Vagina (tissue), 2 donors: Measurements from ENCODE around the gene TEX22.

Experiments used
- CTCF ChIP-seq, 3 experiments: fragments of 450-650 bp in 2 of 3; fragments of 200-600 bp in 1 of 3; sonication (generic) in 1 of 3; IDR thresholded peaks; one replicate each; pipeline ENCODE4 v1.5.1; 2017 to 2019; ENCODE audit warnings: antibody characterized with exemption in 3 of 3, mild to moderate bottlenecking in 2 of 3, moderate library complexity in 2 of 3
- POLR2A ChIP-seq, 2 donors: fragments of 450-650 bp; IDR thresholded peaks; one replicate each; pipeline ENCODE4 v1.6.1; 2017; ENCODE audit warnings: antibody characterized with exemption in 2 of 2, mild to moderate bottlenecking in 2 of 2, moderate library complexity in 2 of 2
- POLR2AphosphoS5 ChIP-seq, 2 donors: sonication (generic); formaldehyde crosslinking; IDR thresholded peaks; one replicate each; pipeline ENCODE4 v1.9.0; 2017; ENCODE audit warnings: antibody characterized with exemption in 2 of 2, mild to moderate bottlenecking in 2 of 2, low read depth in 1 of 2; ENCODE audit not compliant: insufficient read depth in 1 of 2

- TF ChIP-seq POLR2A (IDR thresholded peaks at IDR 0.05) (no peak), POLR2AphosphoS5 (IDR thresholded peaks at IDR 0.05; ENCODE audit: insufficient read depth in 1 of 2, low read depth in 1 of 2) (no peak), CTCF (IDR thresholded peaks at IDR 0.05) (no peak)
Measured at GRCh38 chr14:105440992-105441391, 42.7 kb downstream of the TEX22 start.
